GM13977 (cell line): ENCODE results near the gene MED16.

Experiments
- DNase-seq: peaks from one replicate; pipeline ENCODE4 v3.0.0; 2012; ENCODE audit warnings: low spot score
- CTCF ChIP-seq: IDR thresholded peaks from 2 replicates; pipeline ENCODE4 v1.5.1; 2012; ENCODE audit warnings: mild to moderate bottlenecking, control low read depth; ENCODE audit not compliant: insufficient read depth; ENCODE audit errors: extremely low read depth, missing control alignments
- in situ Hi-C: fragments of 300-500 bp; cut with MboI; formaldehyde crosslinking; loops from one replicate; pipeline ENCODE4 v1.12.0; 2022; ENCODE audit warnings: low sequenced_read_pairs, low pct_unique_long_range_greater_than_20kb, mixed read lengths, inconsistent platforms; ENCODE audit not compliant: unreplicated experiment

Gene MED16

GRCh38 chr19:939439-939838 lies 46.5 kb upstream of the MED16 start:
- no peak for DNase-seq
- no peak for TF ChIP-seq CTCF
- in situ Hi-C loops: no loop called here

DNA sequence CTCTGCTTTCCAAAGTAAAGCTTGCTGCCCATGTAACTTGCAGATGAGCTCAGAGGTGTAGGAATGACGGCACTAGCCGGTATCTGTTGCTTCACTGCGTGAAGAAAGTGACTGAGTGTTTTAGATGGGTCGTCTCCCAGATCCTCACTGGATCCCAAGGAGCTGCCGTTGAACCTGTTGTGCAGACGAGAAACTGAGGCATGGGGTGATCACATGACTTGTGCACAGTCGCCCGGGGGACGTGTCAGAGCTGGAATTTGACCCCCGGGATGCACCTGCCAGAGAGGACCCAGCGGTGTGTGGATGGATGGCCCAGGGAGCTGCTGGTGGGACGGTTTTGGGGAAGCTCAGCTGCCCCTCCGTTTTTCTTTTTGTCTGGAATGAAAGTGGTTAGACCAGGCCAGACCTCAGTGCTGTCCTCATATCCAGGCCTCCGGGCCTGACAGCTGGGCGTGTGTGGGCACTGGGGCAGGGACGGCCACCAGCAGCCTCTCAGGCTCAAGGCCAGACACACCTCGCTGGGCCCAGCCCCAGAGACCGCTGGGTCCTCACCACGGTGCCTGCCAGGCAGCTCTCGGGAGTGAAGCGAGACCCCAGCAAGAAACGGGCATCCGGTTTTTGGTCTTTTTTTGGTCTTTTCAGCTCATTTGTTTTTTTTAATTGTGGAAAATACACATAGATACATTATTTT lies 45.4 kb upstream of the MED16 start:
- in situ Hi-C loops: no loop called here
- DNase-seq: no peak
- TF ChIP-seq CTCF: no peak

DNA sequence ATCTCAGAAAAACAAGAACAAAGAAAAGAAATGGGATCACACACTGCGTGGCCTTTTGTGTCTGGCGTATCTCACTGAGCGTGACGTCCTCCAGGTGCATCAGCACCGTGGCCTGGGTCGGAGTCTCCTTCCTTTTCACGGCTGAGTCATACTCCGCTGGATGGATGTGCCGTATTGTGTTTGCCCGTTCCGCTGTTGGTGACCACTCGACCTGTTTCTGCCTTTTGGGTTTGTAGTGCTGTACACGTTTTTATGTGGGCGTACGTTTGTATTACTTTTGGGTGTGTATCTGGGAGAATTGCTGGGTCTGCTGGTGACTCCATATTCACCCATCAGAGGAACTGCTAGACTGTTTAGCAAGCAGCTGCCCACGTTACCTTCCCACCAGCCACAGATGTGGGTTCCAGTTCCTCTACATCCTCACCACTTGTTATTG lies 44.3 kb upstream of the MED16 start:
- in situ Hi-C loops: no loop called here
- DNase-seq: peak; percentile 74
- TF ChIP-seq CTCF: no peak

GRCh38 chr19:936175-936546 lies 43.2 kb upstream of the MED16 start:
- no peak for TF ChIP-seq CTCF
- no peak for DNase-seq
- in situ Hi-C loops: no loop called here

- TF ChIP-seq CTCF: no peak
- DNase-seq: peak; percentile 34
- in situ Hi-C loops: no loop called here
Measured at GRCh38 chr19:934865-935479, 42.0 kb upstream of the MED16 start.

DNA sequence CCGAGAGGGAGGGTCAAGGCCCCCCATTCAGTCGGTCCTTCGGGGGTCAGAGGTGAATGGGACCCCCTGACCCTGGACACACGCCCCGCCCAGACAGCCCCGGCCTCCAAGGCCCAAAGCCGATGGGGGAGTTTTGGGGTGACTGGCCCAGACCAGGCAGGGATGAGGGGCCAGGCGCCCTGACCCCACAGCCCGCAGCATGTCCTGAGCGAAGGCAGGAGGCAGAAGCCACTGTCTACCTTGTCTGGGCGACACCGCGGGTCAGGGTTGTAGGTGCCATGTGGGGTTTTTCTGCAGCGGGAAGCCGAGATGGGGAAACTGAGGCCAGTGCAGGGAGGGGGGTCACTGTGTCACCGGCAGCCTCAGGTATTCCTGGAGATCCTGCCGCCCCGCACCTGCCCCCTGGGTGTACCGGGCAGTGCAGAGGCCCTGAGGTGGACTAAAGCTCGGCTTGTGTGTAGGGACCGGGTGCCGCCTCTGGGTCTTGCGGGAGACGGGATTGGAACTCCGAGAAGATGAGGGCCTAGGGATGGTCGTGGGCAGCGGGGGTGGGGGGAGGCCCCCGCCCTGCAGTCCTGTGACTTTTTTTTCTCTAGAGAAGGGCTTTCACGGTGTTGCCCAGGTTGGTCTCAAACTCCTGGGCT lies 41.3 kb upstream of the MED16 start:
- in situ Hi-C loops: no loop called here
- TF ChIP-seq CTCF: no peak
- DNase-seq: no peak
